ENCODE measurements around the gene DHRSX. TPM values are rescaled to one million over a fixed set of nuclear protein-coding genes. Genes with fewer than 3 reads are reported as not detected.

DHRSX gene
- total RNA-seq, 1 donor from 2014 or later = 25.1 TPM

GRCh38 chrX:2434270-2435163 lies 66.3 kb downstream of the DHRSX start:
- H3K27me3 Mint-ChIP-seq (ENCODE audit: low read depth) = no peaks in the 10 kb centered on the region
- no peak for TF ChIP-seq CTCF (conservative IDR thresholded peaks at IDR 0.05)
- peaks cover 12% of the 10 kb centered on the region for H3K4me1 Mint-ChIP-seq
- peaks cover 26% of the 10 kb centered on the region for H3K36me3 Mint-ChIP-seq (ENCODE audit: low read depth)
- H3K27ac Mint-ChIP-seq (ENCODE audit: unreplicated experiment) = peak overlapping the region; percentile 64
- no peak for DNase-seq (ENCODE audit: low read depth, low spot score)
- no peak overlapping the region for H3K4me3 Mint-ChIP-seq
- peaks cover 3% of the 10 kb centered on the region for H3K9me3 Mint-ChIP-seq

- TF ChIP-seq CTCF (conservative IDR thresholded peaks at IDR 0.05) = no peak
- no peak for DNase-seq (ENCODE audit: low read depth, low spot score)
- Mint-ChIP-seq H3K9me3 (peaks cover 5% of the 10 kb centered on the region), H3K4me3 (no peak overlapping the region), H3K4me1 (peaks cover 12% of the 10 kb centered on the region), H3K27ac (ENCODE audit: unreplicated experiment) (no peak overlapping the region), H3K36me3 (ENCODE audit: low read depth) (peaks cover 22% of the 10 kb centered on the region), H3K27me3 (ENCODE audit: low read depth) (no peaks in the 10 kb centered on the region)
Observed at GRCh38 chrX:2432298-2432863, 68.4 kb downstream of the DHRSX start.

- H3K27me3 Mint-ChIP-seq (ENCODE audit: low read depth) = no peaks in the 10 kb centered on the region
- peaks cover 12% of the 10 kb centered on the region for H3K4me1 Mint-ChIP-seq
- H3K4me3 Mint-ChIP-seq = no peak overlapping the region
- peaks cover 33% of the 10 kb centered on the region for H3K36me3 Mint-ChIP-seq (ENCODE audit: low read depth)
- no peak for DNase-seq (ENCODE audit: low read depth, low spot score)
- peaks cover 8% of the 10 kb centered on the region for H3K9me3 Mint-ChIP-seq
- no peak overlapping the region for H3K27ac Mint-ChIP-seq (ENCODE audit: unreplicated experiment)
- no peak for TF ChIP-seq CTCF (conservative IDR thresholded peaks at IDR 0.05)
Observed at GRCh38 chrX:2430265-2430825, 70.4 kb downstream of the DHRSX start.

- Mint-ChIP-seq H3K36me3 (ENCODE audit: low read depth) (peaks cover 34% of the 10 kb centered on the region), H3K4me1 (peaks cover 5% of the 10 kb centered on the region), H3K4me3 (no peak overlapping the region), H3K27me3 (ENCODE audit: low read depth) (no peaks in the 10 kb centered on the region), H3K27ac (ENCODE audit: unreplicated experiment) (no peak overlapping the region), H3K9me3 (peaks cover 8% of the 10 kb centered on the region)
- no peak for DNase-seq (ENCODE audit: low read depth, low spot score)
- no peak for TF ChIP-seq CTCF (conservative IDR thresholded peaks at IDR 0.05)
Observed at GRCh38 chrX:2427737-2428136, 73.0 kb downstream of the DHRSX start.

GRCh38 chrX:2427147-2427546 lies 73.6 kb downstream of the DHRSX start:
- H3K4me3 Mint-ChIP-seq = no peak overlapping the region
- peaks cover 8% of the 10 kb centered on the region for H3K9me3 Mint-ChIP-seq
- peaks cover 30% of the 10 kb centered on the region for H3K36me3 Mint-ChIP-seq (ENCODE audit: low read depth)

More at GRCh38 chrX:2427147-2427546, 73.6 kb downstream of the DHRSX start:
- Mint-ChIP-seq H3K27me3 (ENCODE audit: low read depth) (no peaks in the 10 kb centered on the region), H3K4me1 (peaks cover under 1% of the 10 kb centered on the region), H3K27ac (ENCODE audit: unreplicated experiment) (peak overlapping the region; percentile 31)
- DNase-seq (ENCODE audit: low read depth, low spot score) = no peak
- no peak for TF ChIP-seq CTCF (conservative IDR thresholded peaks at IDR 0.05)

Data from neural crest cell (in vitro differentiated cells).